Measurements from ENCODE around the gene TDRD10.

TDRD10 gene

GRCh38 chr1:154465621-154466195, 36.3 kb upstream of the TDRD10 start:
- no peak for DNase-seq
- WGBS (ENCODE audit: extremely low coverage, insufficient coverage, insufficient read length) = no CpG with 5 or more reads among the region's 8 CpGs

DNA sequence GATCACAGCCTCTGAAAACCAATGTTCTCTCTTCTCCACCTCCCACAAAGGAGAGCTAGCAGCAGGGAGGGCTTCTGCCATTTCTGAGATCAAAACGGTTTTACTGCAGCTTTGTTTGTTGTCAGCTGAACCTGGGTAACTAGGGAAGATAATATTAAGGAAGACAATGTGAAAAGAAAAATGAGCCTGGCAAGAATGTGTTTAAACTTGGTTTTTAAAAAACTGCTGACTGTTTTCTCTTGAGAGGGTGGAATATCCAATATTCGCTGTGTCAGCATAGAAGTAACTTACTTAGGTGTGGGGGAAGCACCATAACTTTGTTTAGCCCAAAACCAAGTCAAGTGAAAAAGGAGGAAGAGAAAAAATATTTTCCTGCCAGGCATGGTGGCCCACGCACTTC, 35.8 kb upstream of the TDRD10 start:
- no peak overlapping the region for H3K27ac ChIP-seq (ENCODE audit: low read depth, low read length)
- no peak overlapping the region for H4K91ac ChIP-seq (ENCODE audit: low read depth, low read length)
- no peak overlapping the region for H2AFZ ChIP-seq (ENCODE audit: insufficient read depth, low read length, poor library complexity)
- H4K12ac ChIP-seq (ENCODE audit: low read depth, low read length) = no peak overlapping the region
- no CpG with 5 or more reads among the region's 3 CpGs for WGBS (ENCODE audit: extremely low coverage, insufficient coverage, insufficient read length)
- no peak overlapping the region for H4K8ac ChIP-seq (ENCODE audit: low read depth, low read length)
- H3K23ac ChIP-seq (ENCODE audit: low read length) = no peak overlapping the region
- H2AK5ac ChIP-seq (ENCODE audit: low read length) = no peak overlapping the region
- peaks cover 2% of the 10 kb centered on the region for H3K79me1 ChIP-seq (ENCODE audit: low read length)
- H3K9ac ChIP-seq (ENCODE audit: low read length) = no peak overlapping the region
- no peak overlapping the region for H2BK5ac ChIP-seq (ENCODE audit: low read depth, low read length, poor library complexity)
- no peaks in the 10 kb centered on the region for H3K27me3 ChIP-seq (ENCODE audit: insufficient read depth, low read length)
- no peak overlapping the region for H3K18ac ChIP-seq (ENCODE audit: low read length)
- H3K4me3 ChIP-seq (ENCODE audit: low read depth, low read length) = no peak overlapping the region
- no peak overlapping the region for H2BK120ac ChIP-seq (ENCODE audit: insufficient read depth, low read length, poor library complexity)
- no peak overlapping the region for H3K4me2 ChIP-seq (ENCODE audit: low read length)
- peaks cover 0 to 3% of the 10 kb centered on the region in 2 experiments for H3K4me1 ChIP-seq (ENCODE audit: control insufficient read depth in 1 of 2, insufficient read depth in 2 of 2, low read length in 2 of 2)
- no peaks in the 10 kb centered on the region for H3K36me3 ChIP-seq (ENCODE audit: control insufficient read depth in 1 of 2, insufficient read depth in 2 of 2, low read length in 2 of 2)
- no peak for DNase-seq
- no peaks in the 10 kb centered on the region for H3K79me2 ChIP-seq (ENCODE audit: control insufficient read depth, insufficient read depth, low read length, poor library complexity)
- no peak overlapping the region for H2BK12ac ChIP-seq (ENCODE audit: low read length)
- no peak overlapping the region for H3K14ac ChIP-seq (ENCODE audit: low read length)
- no peak overlapping the region for H3K4ac ChIP-seq (ENCODE audit: low read depth, low read length)
- H3K9me3 ChIP-seq (ENCODE audit: insufficient read depth, low read depth, low read length) = peaks cover 2% of the 10 kb centered on the region

More at GRCh38 chr1:154465621-154466195, 36.3 kb upstream of the TDRD10 start:
- H3K4me2 ChIP-seq (ENCODE audit: low read length) = no peak overlapping the region
- H3K9me3 ChIP-seq (ENCODE audit: insufficient read depth, low read depth, low read length) = peaks cover 2% of the 10 kb centered on the region
- H2BK12ac ChIP-seq (ENCODE audit: low read length) = no peak overlapping the region
- no peak overlapping the region for H2AK5ac ChIP-seq (ENCODE audit: low read length)
- H3K14ac ChIP-seq (ENCODE audit: low read length) = no peak overlapping the region
- no peak overlapping the region for H2AFZ ChIP-seq (ENCODE audit: insufficient read depth, low read length, poor library complexity)
- H3K9ac ChIP-seq (ENCODE audit: low read length) = no peak overlapping the region
- no peak overlapping the region for H4K91ac ChIP-seq (ENCODE audit: low read depth, low read length)
- H4K8ac ChIP-seq (ENCODE audit: low read depth, low read length) = no peak overlapping the region
- H3K4me3 ChIP-seq (ENCODE audit: low read depth, low read length) = no peak overlapping the region
- no peak overlapping the region for H2BK120ac ChIP-seq (ENCODE audit: insufficient read depth, low read length, poor library complexity)
- H3K27ac ChIP-seq (ENCODE audit: low read depth, low read length) = no peak overlapping the region
- no peaks in the 10 kb centered on the region for H3K36me3 ChIP-seq (ENCODE audit: control insufficient read depth in 1 of 2, insufficient read depth in 2 of 2, low read length in 2 of 2)
- no peaks in the 10 kb centered on the region for H3K79me2 ChIP-seq (ENCODE audit: control insufficient read depth, insufficient read depth, low read length, poor library complexity)
- H2BK5ac ChIP-seq (ENCODE audit: low read depth, low read length, poor library complexity) = no peak overlapping the region
- no peak overlapping the region for H3K18ac ChIP-seq (ENCODE audit: low read length)
- H3K4me1 ChIP-seq (ENCODE audit: control insufficient read depth in 1 of 2, insufficient read depth in 2 of 2, low read length in 2 of 2) = peaks cover 0 to 3% of the 10 kb centered on the region in 2 experiments
- no peaks in the 10 kb centered on the region for H3K27me3 ChIP-seq (ENCODE audit: insufficient read depth, low read length)
- H4K12ac ChIP-seq (ENCODE audit: low read depth, low read length) = no peak overlapping the region
- H3K4ac ChIP-seq (ENCODE audit: low read depth, low read length) = no peak overlapping the region
- H3K79me1 ChIP-seq (ENCODE audit: low read length) = peaks cover 2% of the 10 kb centered on the region
- H3K23ac ChIP-seq (ENCODE audit: low read length) = no peak overlapping the region

GRCh38 chr1:154466921-154467417, 35.0 kb upstream of the TDRD10 start:
- no peak overlapping the region for H2BK5ac ChIP-seq (ENCODE audit: low read depth, low read length, poor library complexity)
- no peak overlapping the region for H3K14ac ChIP-seq (ENCODE audit: low read length)
- no peak overlapping the region for H2AFZ ChIP-seq (ENCODE audit: insufficient read depth, low read length, poor library complexity)
- H4K12ac ChIP-seq (ENCODE audit: low read depth, low read length) = no peak overlapping the region
- H3K4me2 ChIP-seq (ENCODE audit: low read length) = no peak overlapping the region
- no peak overlapping the region for H3K4ac ChIP-seq (ENCODE audit: low read depth, low read length)
- H2BK12ac ChIP-seq (ENCODE audit: low read length) = no peak overlapping the region
- H3K9me3 ChIP-seq (ENCODE audit: insufficient read depth, low read depth, low read length) = peaks cover 2% of the 10 kb centered on the region
- H3K18ac ChIP-seq (ENCODE audit: low read length) = no peak overlapping the region
- H3K79me1 ChIP-seq (ENCODE audit: low read length) = peaks cover 2% of the 10 kb centered on the region
- no peak overlapping the region for H4K91ac ChIP-seq (ENCODE audit: low read depth, low read length)
- no peaks in the 10 kb centered on the region for H3K27me3 ChIP-seq (ENCODE audit: insufficient read depth, low read length)
- no peak overlapping the region for H3K27ac ChIP-seq (ENCODE audit: low read depth, low read length)
- peak in 1 of 2 donors; percentile 40 for DNase-seq
- no peaks in the 10 kb centered on the region for H3K79me2 ChIP-seq (ENCODE audit: control insufficient read depth, insufficient read depth, low read length, poor library complexity)
- no peak overlapping the region for H3K4me3 ChIP-seq (ENCODE audit: low read depth, low read length)
- peaks cover 0 to 3% of the 10 kb centered on the region in 2 experiments for H3K4me1 ChIP-seq (ENCODE audit: control insufficient read depth in 1 of 2, insufficient read depth in 2 of 2, low read length in 2 of 2)
- H3K36me3 ChIP-seq (ENCODE audit: control insufficient read depth in 1 of 2, insufficient read depth in 2 of 2, low read length in 2 of 2) = no peaks in the 10 kb centered on the region
- H4K8ac ChIP-seq (ENCODE audit: low read depth, low read length) = no peak overlapping the region
- no peak overlapping the region for H2BK120ac ChIP-seq (ENCODE audit: insufficient read depth, low read length, poor library complexity)
- H3K9ac ChIP-seq (ENCODE audit: low read length) = no peak overlapping the region
- H2AK5ac ChIP-seq (ENCODE audit: low read length) = no peak overlapping the region
- WGBS (ENCODE audit: extremely low coverage, insufficient coverage, insufficient read length) = no CpG with 5 or more reads among the region's 8 CpGs
- H3K23ac ChIP-seq (ENCODE audit: low read length) = no peak overlapping the region

- no peak overlapping the region for H3K18ac ChIP-seq (ENCODE audit: low read length)
- no CpG with 5 or more reads among the region's 11 CpGs for WGBS (ENCODE audit: extremely low coverage, insufficient coverage, insufficient read length)
- DNase-seq = no peak
- H2AFZ ChIP-seq (ENCODE audit: insufficient read depth, low read length, poor library complexity) = no peak overlapping the region
- H3K27ac ChIP-seq (ENCODE audit: low read depth, low read length) = no peak overlapping the region
- H4K8ac ChIP-seq (ENCODE audit: low read depth, low read length) = no peak overlapping the region
- peaks cover 2% of the 10 kb centered on the region for H3K9me3 ChIP-seq (ENCODE audit: insufficient read depth, low read depth, low read length)
- H2BK12ac ChIP-seq (ENCODE audit: low read length) = no peak overlapping the region
- H3K14ac ChIP-seq (ENCODE audit: low read length) = no peak overlapping the region
- H4K91ac ChIP-seq (ENCODE audit: low read depth, low read length) = no peak overlapping the region
- no peak overlapping the region for H2BK120ac ChIP-seq (ENCODE audit: insufficient read depth, low read length, poor library complexity)
- no peak overlapping the region for H3K4ac ChIP-seq (ENCODE audit: low read depth, low read length)
- no peak overlapping the region for H3K4me2 ChIP-seq (ENCODE audit: low read length)
- no peaks in the 10 kb centered on the region for H3K36me3 ChIP-seq (ENCODE audit: control insufficient read depth in 1 of 2, insufficient read depth in 2 of 2, low read length in 2 of 2)
- H4K12ac ChIP-seq (ENCODE audit: low read depth, low read length) = no peak overlapping the region
- H3K4me1 ChIP-seq (ENCODE audit: control insufficient read depth in 1 of 2, insufficient read depth in 2 of 2, low read length in 2 of 2) = peaks cover 0 to 3% of the 10 kb centered on the region in 2 experiments
- H3K79me1 ChIP-seq (ENCODE audit: low read length) = peaks cover 2% of the 10 kb centered on the region
- H3K23ac ChIP-seq (ENCODE audit: low read length) = no peak overlapping the region
- no peak overlapping the region for H2BK5ac ChIP-seq (ENCODE audit: low read depth, low read length, poor library complexity)
- H3K27me3 ChIP-seq (ENCODE audit: insufficient read depth, low read length) = no peaks in the 10 kb centered on the region
- H2AK5ac ChIP-seq (ENCODE audit: low read length) = no peak overlapping the region
- H3K4me3 ChIP-seq (ENCODE audit: low read depth, low read length) = no peak overlapping the region
- H3K9ac ChIP-seq (ENCODE audit: low read length) = no peak overlapping the region
- no peaks in the 10 kb centered on the region for H3K79me2 ChIP-seq (ENCODE audit: control insufficient read depth, insufficient read depth, low read length, poor library complexity)
These were observed 34.5 kb upstream of the TDRD10 start for GRCh38 chr1:154467434-154468102.

Measured in trophoblast cell (in vitro differentiated cells and primary cell).